Measurements from ENCODE around the gene DNAH9. TPM values are rescaled to one million over a fixed set of nuclear protein-coding genes. Genes with fewer than 3 reads are reported as not detected.

Gene DNAH9
- total and polyA plus RNA-seq, 4 donors: under 0.01 to 0.09 TPM; not detected in 2

GRCh38 chr17:11823862-11824261 is 225.6 kb downstream of the DNAH9 start:
- H3K36me3 ChIP-seq (ENCODE audit: control insufficient read depth in 4 of 4, insufficient read depth in 3 of 4, low read depth in 1 of 4, low read length in 3 of 4): no peaks in the 10 kb centered on the region
- TF ChIP-seq HNF4A (conservative IDR thresholded peaks at IDR 0.05) (no peak), JUND (IDR thresholded peaks at IDR 0.05) (no peak), EGR1 (IDR thresholded peaks at IDR 0.05; ENCODE audit: low read depth in 2 of 2) (no peak), ZBTB33 (IDR thresholded peaks at IDR 0.05) (no peak), ATF3 (IDR thresholded peaks at IDR 0.05) (no peak), GABPA (IDR thresholded peaks at IDR 0.05 in 1 of 2, conservative IDR thresholded peaks at IDR 0.05 in 1 of 2) (no peak), RAD21 (IDR thresholded peaks at IDR 0.05) (no peak), HNF4G (IDR thresholded peaks at IDR 0.05) (no peak), TAF1 (conservative IDR thresholded peaks at IDR 0.05) (no peak), FOXA2 (IDR thresholded peaks at IDR 0.05) (no peak), SP1 (IDR thresholded peaks at IDR 0.05) (no peak), REST (IDR thresholded peaks at IDR 0.05) (no peak), CTCF (IDR thresholded peaks at IDR 0.05; ENCODE audit: low read depth, low read length, missing input control) (no peak), NR2F2 (IDR thresholded peaks at IDR 0.05) (no peak), YY1 (IDR thresholded peaks at IDR 0.05) (no peak), MAX (IDR thresholded peaks at IDR 0.05) (no peak), RXRA (IDR thresholded peaks at IDR 0.05) (no peak)
- no peaks in the 10 kb centered on the region for H3K9me3 ChIP-seq (ENCODE audit: control insufficient read depth in 4 of 4, low read length in 3 of 4)
- no peak overlapping the region for H3K27ac ChIP-seq (ENCODE audit: low read depth in 1 of 2, low read length in 2 of 2)
- WGBS: 84% methylated on average over 5 of the region's 5 CpGs
- peaks cover 0 to 3% (median 0%) of the 10 kb centered on the region in 4 donors for H3K27me3 ChIP-seq (ENCODE audit: control insufficient read depth in 4 of 4, insufficient read depth in 4 of 4, low read length in 3 of 4)
- no peak overlapping the region for H3K4me3 ChIP-seq (ENCODE audit: low read depth in 1 of 3, low read length in 3 of 3)
- no peak overlapping the region for H3K9ac ChIP-seq (ENCODE audit: low read depth in 1 of 2, low read length in 2 of 2)
- H3K4me1 ChIP-seq (ENCODE audit: control insufficient read depth in 4 of 4, insufficient read depth in 4 of 4, low read length in 3 of 4): no peaks in the 10 kb centered on the region
- no peak for DNase-seq (ENCODE audit: low spot score)

Data from liver (tissue), 9 donors.